ENCODE results near the gene RND1.
A peak's percentile ranks its signal among the peaks of the same experiment; 100 is the strongest.

RND1 gene

DNA sequence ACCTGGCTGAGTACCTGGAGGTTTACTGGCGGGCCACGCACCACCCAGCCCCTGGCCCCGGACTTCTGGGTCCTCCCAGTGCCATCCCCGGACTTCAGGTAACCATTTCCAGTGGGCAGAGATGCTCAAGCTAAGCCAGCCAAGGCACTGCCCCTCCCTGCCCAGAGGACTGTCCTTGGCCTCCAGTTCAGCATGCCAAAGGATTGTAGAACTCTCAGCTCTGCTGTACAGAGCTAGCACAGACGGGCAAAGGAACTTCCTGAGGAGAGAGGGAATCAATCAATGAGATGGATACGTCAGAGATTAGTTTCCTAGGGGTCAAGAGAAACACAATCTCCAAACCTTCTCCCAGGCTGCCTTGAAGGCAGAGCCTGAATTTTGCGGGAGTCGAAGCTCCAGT lies 38.6 kb downstream of the RND1 start:
- DNase-seq, result no peak

- DNase-seq, result no peak
Measured at GRCh38 chr12:48826209-48826855, 39.3 kb downstream of the RND1 start.

GRCh38 chr12:48824905-48825304 lies 40.8 kb downstream of the RND1 start:
- no peak for DNase-seq

DNA sequence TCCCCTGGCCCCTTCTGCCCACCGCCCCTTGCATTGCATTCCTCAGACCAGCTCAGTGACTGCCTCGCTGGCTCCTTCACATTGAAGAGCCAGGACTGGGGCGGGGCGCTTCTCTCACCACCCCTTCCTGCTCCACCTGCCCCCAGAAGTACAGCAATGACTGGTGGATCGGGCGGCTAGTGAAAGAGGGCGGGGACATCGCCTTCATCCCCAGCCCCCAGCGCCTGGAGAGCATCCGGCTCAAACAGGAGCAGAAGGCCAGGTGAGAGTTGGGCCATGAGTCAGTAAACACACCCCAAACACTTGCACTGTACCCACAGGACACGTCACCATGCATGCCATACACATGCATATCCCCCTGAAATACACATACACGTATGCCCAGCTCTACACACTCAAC lies 41.6 kb downstream of the RND1 start:
- peak in 2 of 5 experiments; percentile 16 to 78 for DNase-seq

DNA sequence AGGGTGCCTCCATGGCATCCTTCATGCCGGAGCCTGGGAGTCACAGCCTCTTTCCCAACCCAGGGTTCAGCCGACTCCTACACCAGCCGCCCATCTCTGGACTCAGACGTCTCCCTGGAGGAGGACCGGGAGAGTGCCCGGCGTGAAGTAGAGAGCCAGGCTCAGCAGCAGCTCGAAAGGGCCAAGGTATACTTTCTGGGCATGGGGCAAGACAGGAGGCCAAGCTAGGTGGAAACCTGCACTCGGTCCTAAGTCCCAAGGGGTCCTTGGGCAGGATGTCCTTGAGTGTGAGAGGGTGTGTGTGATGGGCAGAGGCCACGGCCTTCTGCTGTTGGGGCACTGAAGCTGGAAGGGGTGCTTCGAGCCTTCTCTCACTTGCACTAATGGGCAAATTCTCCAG lies 42.4 kb downstream of the RND1 start:
- no peak for DNase-seq

DNA sequence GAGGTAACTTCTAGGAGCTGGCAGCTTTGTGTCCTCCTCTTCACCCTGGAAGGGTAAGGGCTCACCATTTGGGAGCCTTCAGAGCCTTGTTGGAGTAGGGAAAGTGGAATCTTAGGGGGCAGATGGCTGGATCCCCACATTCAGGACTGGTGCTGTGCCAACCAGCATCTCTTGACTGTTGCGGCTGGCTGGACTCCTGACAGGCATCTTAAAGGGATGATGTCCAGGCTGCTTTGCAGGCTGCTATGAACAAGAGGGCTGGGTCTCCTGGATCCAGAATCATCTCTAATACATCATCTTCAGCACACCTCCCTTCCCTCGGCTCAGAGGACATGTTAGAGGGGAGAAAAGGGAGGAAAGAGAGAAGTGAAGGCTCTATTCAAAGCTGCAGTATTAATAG lies 43.0 kb downstream of the RND1 start:
- DNase-seq, result no peak

GRCh38 chr12:48822139-48822538 lies 43.5 kb downstream of the RND1 start:
- no peak for DNase-seq

DNA sequence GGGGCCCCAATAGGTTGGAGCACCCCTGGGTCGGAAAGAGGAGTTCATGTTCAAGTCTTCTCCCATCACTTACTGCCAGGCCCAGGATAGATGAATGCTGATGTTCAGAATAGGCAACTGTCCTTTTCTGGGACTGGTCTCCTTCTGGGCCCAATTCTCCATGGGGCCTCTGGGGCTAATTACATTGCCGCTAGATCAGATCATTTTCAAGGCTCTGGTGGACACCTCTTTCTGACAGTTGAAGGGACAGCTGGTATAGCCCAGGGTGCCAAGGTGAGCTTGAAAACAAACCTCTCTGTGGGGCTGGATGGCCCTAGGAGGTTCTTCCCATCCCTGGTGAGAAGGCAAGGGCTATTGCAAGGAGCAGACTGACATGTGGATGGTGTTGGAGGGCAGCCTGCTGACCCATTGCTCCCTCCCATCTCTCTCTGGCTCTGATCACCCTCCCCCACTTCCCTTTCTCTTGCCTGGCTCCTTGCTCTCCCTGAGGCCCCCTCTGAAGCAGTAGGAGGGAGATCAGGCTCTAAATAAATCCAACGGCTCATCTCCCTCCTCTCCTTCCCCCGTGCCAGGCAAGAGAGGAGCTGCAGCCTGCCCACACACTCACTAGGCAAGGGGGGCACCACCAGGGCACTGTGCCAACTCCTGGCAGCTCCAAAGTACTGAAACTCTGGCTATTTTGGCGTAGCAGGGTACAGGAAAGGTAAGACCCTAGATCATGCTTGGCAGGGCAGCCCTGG lies 45.5 kb downstream of the RND1 start:
- no peak for DNase-seq

- peak in 3 of 5 experiments; percentile 16 to 63 (median 40) for DNase-seq
Measured at GRCh38 chr12:48818831-48819590, 46.7 kb downstream of the RND1 start.

DNA sequence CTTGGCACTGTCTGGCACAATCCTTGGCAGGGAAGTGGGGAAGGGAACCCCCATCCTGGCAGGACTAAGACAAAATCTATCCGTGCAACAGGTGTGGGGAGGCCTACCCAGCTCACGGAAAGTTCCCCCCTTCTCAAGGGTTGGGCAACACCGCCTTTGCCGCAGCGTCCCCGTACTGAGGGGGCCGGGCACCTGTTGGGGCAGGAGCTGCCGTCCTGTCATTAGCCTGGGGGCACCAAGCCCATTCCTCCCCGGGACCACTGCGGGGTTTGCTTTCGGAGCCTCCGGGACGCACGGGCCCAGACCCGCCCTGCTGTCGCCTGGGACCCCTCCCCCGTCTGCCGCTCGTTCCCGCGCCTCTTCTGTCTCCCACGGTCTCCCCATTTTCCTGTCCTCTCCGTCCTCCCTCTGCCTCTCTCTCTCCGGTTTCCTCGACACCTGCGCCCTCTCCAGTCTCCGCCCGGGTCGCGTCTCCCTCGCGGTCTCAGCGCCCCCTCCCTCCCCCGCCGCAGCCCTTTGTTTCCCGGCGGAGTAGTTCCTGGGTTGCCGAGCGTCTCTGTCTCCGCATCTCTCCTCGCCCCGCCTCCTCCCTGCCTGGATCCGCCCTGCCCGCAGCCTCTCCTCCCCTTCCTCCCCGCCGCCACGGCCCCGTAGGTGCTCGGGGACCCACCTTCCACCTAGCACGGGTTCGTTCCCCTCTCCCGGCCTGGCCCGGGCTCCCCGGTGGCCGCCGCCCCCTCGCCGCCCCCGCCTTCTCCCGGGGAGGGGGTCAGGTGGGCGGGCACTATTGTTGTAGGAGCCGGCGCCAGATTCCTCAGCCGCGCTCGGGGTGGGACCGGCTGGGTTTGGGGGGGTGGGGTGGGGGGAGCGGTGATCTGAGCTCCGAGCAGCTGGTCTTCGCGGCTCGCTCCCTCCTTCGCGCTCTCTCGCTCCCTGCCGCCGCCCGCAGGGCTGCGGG lies 47.5 kb downstream of the RND1 start, which contains the start of gene CACNB3:
Gene CACNB3, plus strand, starts transcription at position 624 of the 958 bp plus-strand sequence. CDS start 434 bp downstream, outside the sequence.
- peak; percentile 67 to 81 (median 73) for DNase-seq

GRCh38 chr12:48816143-48816854 lies 49.4 kb downstream of the RND1 start:
- DNase-seq, result no peak

DNA sequence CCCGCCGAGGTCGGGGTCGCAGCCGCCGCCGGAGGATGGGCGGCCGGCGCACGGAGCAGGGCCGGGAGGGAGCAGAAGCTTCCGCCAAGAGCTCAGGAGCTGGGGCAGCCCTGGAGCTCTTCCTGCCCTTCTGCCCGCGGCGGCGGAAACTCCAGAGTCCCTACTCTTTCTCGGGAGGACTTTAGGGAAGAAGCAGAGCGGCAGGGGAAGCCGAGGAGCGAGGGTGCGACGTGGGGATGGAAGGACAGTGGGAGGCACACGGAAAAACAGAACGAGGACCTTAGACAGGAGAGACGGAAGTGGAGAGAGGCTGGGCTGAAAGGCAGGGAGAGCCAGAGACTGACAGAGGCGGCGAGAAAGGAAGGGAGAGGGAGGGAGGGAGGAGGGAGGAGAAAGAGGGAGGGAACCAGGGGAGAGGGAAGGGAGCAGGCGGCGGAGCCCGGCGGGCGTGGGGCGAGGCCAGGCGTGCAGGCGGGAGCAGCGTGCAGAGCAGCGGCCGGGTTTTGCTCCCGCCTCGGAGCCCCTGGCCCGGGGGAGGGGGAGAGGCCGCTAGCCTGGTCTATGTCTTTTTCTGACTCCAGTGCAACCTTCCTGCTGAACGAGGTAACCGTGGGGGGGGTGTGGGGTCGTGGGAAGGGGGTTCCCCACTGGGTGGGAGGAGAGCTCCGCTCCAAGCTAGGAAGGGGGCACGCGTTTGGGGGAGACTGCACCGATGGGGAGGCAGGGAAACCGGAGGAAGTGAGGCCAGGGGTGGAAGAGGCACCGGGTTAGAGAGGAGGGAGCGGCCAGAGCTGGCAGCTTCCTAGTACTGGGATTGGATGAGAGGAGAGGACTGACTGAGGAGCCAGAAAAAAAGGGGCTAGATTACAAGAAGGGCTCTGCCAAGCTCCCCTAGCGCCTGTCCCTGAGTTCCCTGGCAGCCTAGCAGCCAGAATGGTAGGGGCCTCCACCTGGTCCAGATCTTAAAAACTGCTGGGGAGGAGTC lies 50.3 kb downstream of the RND1 start:
- DNase-seq, result peak in 2 of 5 experiments; percentile 26 to 45

DNA sequence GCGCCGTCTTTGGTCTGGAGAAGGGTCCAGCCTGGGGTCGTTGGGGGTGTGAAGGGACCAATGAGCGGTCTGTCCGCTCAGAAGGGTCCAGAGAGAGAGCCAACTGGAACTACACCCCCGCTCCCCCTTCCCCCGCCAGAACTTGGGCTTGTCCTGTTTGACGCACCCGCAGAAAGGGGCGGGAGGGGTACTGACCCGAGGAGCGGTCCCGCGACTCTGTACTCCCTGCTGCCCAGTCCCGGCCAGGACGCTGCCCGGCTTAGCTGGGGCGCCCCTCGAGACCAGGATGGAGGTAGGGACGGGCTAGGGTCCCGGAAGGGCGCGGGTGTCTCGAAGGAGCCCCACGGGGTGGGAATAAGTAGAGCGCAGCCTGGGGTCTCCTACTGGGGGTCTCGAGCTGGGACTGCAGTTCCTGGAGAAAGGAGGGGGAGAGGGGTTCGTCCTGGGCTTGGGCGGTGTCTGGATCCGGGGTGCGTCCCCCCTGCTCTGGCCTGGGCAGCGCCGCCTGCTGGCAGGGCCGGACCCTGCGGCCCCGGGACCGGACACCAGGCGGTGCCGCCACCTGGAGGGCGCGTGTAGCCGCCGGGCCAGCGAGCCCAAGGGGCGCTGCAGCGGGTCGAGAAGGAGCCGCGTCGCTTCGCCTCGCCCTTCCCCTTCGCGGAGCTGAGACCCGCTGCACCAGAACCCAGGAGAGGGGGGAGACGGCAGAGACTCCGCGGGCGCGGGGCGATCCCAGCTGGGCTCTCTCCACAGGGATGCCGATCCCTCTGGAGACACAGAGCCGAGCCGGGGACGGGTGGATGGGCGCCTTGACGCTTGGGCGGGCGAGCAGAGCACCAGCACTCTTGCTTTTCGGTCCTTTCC lies 51.2 kb downstream of the RND1 start:
- DNase-seq, result peak; percentile 59 to 73 (median 63)

GRCh38 chr12:48813465-48814261 lies 52.0 kb downstream of the RND1 start:
- DNase-seq, result no peak

- no peak for DNase-seq
Measured at GRCh38 chr12:48812389-48812788, 53.3 kb downstream of the RND1 start.

GRCh38 chr12:48811437-48812090 lies 54.1 kb downstream of the RND1 start:
- no peak for DNase-seq

- no peak for DNase-seq
Measured at GRCh38 chr12:48810903-48811431, 54.7 kb downstream of the RND1 start.

- no peak for DNase-seq
Measured at GRCh38 chr12:48807981-48808380, 57.7 kb downstream of the RND1 start.
